HG02763 (cell line): ENCODE measurements around the gene NEO1.
A peak's percentile ranks its signal among the peaks of the same experiment; 100 is the strongest.

Experiments used
- ATAC-seq: cut with Tn5 transposase; IDR thresholded peaks from one replicate; pipeline ENCODE4 v1.9.1; 2021; ENCODE audit warnings: mild to moderate bottlenecking, moderate library complexity; ENCODE audit not compliant: unreplicated experiment

Gene NEO1

DNA sequence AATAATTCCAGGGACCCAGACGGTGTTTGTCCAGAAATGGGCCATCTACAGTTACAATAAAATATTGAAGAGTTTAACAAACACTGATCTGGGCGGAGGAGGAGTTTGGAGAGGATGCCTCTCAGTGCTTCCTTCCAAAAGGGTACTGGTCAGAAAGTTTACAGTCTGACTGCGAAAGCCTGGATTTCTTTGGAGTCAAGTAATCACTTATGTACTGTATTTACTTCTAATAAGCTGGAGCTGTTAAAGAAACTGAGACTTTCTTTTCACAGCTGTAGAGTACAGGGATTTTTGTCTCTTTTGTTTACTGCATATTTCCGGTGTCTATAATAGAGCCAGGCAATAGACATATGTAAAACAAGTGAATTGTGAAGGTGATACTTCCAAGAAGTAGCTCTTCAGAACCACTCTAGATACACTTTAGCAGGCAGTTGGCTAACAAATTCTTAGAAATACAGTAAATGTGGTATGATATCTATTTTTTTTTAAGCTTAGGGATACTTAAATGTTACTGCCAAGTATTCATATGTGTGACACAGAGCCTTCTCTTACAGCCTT lies 22.1 kb upstream of the NEO1 start:
- ATAC-seq: no peak

DNA sequence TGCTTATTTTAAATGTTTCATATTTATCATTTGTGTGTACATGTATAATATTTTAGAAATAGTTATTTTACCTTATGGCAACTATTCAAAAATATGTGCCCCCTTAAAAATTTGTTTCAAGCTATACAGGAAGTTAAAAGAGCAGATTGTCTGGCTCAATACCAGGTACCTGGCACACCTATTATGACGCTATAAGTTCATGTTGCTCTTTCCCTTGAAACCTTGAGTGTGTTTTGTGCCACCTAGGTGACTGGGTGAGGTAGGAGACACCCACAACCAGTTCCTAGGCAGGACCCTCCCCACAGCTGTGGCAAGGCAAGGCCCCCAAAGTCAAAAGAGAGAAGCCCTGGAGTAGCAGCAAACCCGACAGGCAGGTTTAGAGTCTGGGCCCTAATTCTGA lies 20.6 kb upstream of the NEO1 start:
- no peak for ATAC-seq

DNA sequence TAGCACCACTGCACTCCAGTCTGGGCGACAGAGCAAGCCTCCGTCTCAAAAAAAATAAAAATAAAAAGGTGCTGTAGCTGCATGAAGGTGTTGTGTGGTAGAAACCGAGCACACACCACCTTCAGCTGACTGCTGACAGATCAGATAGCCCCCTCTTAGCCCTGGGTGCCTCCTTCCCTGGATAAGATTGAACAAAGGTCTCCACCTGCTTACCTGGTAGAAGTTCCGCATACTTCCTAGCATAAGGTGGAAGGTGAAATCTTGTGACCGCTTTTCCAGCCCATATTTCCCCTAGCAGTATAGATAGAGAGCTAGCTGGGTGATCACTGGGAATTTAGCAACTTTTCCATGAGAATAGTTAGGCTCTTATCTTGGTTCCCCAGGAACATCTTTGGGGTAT lies 18.7 kb upstream of the NEO1 start:
- ATAC-seq: no peak

DNA sequence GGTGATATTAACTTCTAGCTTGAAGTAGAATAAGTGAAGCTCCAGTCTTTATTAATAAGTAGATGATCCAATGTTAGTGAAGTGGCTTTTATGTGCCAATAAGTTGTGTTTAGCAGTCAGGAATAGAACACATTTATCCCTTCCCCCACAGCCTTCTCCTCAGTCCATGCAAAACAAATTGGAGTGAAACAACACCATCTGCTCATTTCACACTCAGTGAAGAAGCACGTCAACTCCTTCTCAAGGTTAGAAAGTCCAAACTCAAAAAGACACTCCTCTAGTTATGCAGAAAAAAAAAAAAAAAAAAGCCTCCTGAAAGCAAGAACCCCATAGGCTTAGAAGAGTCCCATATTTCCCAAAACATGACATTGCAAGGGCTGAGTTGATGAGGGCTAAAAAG lies 18.0 kb upstream of the NEO1 start:
- ATAC-seq: no peak

DNA sequence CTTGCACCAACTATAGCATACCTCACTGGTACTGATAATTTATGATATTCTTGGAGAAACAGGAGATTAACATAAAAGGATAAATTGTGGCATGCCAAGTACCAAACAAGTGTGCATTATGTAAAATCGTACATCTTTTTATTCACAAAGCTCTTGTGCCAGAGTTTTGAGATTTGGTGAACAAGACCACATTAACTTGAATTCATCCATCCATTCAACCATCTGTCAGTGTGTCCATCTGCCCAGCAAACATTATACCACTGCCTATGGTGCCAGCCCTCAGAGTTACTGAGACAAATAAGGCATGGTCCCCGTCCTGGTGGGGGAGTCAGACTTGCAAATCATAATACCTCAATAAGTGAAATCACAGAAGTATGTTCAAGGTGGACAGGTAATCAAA lies 17.0 kb upstream of the NEO1 start:
- no peak for ATAC-seq

DNA sequence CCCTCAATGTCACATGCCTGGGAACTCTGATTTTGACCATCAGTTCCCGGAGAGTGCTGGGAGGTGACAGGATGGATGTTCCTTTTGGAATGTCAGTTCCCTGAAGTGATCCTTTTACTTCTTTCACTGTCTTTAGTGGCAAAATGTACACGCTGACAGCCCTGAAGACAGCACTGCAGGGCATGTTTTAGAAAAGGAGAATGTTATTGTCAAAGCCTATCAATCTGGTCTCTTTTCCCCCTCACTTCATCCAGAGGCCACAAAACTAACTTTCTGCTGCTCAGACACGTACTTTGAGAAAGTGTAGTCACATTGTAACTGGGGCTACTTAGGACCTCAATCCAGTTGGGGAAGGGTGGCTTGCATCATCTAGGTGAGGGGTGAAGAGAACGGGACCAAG lies 14.0 kb upstream of the NEO1 start:
- ATAC-seq: no peak

DNA sequence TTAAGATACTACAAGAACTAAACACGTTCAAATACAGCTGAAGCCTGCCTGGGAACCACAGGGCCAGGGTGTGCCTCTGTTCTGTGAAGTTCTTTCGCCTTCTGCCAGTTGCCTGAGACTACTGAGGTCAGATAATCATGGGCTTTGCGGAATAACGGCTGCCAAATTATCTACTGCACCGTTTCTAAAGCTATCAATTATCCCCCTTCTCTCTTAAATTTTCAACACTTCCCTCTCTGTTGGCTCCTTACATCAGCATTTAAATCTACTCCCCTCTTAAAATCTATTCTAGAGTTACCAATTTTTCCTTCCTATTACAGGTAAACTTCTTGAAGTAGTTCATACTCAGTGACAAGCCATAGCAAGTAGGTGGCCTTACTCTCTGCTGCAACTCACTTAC lies 6.2 kb upstream of the NEO1 start:
- no peak for ATAC-seq

DNA sequence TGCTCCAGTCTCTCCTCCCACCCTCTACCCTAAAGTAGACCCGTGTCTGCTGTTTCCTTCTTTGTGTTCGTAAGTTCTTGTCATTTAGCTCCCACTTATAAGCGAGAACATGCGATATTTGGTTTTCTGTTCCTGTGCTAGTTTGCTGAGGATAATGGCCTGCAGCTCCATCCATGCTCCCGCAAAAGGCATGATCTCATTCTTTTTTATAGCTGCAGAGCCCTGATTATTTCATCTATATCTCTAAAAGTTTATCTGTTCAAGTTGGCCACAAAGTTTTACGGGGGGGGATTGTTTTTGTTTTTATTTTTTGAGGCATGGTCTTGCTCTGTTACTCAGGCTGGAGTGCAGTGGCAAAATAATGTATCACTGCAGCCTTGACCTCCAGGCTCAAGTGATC lies 4.4 kb upstream of the NEO1 start:
- ATAC-seq: no peak

DNA sequence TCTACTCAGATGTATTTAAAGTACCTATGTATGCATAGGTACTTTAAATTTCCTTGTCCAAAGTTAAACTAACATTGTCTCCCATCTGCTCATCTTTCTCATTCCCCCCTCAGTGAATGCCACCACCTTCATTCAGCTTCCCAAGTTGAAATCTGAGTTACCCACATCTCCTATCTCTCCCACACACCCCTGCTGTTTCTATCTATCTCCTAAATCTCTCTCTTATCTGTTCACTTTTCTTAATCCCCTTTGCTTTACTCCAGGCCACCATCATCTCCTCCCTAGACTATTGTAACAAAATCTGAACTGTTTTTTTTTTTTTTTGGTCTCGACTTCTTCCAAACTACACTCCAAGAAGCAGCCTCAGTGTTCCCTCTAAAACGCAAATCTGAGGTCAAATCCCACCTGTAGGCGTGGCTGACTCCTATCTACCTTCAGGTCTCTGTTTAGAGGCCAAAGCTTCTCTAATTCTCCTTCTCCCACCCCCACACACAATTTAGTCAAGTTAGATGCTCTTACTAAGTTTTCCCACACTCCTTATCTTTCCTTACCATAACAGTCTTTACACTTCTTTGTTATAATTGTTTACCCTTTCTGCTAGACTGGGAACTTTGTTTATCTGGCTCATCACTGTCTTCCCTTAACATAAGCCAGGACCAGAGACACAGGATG lies 3.5 kb upstream of the NEO1 start:
- ATAC-seq: no peak

DNA sequence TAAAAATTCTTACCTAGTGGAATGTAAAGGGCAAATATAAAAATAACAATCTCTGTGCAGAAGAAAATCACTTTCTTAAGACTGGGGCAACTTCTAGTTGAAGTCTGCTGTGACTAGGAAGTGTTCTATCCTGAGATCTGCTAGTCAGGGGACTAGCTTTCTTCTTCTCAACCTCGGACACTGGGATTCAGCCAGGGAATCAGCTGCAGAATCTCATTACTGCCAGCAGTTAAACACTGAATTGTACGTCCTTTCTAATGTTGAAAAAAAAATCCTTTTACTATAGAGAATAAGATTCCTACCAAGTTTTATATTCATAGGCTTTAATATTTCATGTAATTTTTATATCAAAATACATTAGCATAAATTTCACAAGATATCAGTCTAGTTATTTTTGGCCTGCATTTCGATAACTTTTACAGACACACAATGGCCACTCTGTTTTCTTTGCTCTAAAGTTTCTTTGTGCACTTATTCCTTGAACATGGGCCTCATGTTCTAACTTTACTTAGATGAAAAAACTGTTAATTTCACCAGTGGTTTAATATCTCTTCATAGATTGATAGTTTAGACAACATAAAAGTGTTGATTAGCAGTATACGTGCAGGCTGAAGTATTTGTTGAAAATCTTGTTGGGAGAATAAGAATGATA lies 2.6 kb upstream of the NEO1 start:
- no peak for ATAC-seq

DNA sequence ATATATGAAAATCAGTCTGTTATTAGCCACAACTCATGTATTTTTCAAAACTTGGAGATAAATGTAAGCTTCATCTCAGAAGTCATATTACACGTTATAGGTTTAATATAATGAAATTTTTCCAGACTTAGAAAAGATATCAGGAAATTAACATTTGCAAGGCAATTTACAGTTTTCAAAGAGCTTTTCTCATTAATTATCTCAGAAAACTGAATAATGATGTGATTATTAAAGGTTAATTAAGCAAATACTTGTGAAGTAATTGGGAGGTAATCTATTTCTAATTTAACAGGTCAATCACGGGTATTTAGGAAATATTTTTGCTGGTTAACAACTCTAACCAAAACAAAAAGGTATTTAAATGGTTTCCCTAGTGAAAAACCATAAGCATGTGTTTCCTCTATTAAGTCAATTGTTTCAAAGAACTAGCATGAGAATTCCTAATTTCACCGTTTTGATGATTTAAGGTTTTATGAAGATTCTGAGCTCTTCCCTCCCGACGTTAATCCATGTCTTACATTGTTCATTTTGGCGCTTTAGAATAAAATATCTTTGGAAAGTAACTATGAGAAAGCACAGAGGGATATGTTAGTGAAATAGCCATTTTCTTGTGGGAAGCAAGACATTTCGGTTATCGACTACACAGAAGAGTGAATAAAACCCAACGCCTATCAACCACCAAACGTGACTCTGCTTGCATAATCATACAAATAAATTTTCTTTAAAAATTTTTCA lies 1.5 kb upstream of the NEO1 start:
- no peak for ATAC-seq

DNA sequence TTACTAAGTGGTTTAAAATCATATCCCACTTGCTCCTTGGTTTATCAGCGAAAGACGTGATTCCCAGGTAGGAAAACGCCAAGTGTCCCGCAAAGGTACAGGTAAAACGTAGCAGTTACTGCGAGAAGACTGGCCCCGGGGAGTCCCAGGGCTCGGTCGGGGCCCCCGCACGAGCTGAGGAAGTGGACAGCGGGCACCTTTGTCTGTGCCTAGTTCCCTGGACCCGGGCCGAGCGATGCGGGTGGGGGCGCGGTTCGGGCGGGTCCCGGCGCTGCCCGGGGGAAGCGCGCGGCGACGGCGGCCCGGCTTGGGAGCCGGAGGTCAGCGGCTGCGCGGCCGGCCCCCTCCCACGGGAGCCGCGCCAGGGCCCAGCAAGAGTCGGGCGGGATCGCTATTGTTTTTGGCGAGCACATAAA lies 864 bp upstream of the NEO1 start:
- peak; percentile 18 for ATAC-seq

DNA sequence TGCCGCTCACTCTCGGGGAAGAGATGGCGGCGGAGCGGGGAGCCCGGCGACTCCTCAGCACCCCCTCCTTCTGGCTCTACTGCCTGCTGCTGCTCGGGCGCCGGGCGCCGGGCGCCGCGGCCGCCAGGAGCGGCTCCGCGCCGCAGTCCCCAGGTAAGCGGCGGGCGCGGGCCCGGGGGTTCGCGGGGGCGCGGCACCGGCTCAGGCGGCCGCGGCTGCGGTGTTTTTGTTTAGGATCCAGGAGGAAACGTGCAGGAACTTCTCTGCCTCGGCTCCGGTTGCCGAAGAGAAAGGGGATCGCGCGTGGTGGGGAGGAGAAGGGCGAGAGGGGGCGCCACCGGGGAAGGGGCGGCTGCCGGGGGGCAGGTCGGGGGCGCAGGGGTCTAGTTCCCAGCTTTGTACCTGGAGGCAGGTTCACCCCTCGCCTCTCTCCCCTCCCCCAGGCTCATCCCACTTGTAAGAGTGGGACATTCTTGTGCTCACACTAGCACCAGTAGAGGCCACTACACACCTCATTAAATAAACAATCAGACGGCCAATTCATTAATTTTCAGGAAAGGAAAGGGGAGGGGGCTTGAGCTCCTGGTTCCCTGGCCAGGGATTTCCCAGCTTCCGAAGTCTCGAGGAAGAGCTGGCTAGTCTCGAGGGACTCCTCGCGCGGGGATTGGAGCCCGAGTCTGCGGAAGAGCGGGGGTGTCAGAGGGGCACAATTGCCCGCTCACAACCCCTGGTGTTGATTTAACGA lies 562 bp downstream of the NEO1 start:
- peak; percentile 28 for ATAC-seq

DNA sequence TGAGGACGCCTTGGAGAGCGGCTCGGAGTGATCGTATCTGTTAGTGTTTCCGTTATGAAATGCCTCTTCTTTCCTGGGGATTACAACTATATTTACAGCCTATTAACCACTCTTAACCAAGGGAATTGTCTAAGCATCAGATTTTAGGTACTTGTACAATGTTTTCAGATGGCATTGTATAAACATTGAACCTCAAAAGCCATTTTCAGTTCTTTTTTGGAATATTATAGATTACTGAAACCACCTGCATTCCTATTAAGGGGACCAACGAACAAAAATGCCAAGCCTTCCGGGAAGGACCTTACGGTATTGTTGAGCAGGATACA lies 1.1 kb downstream of the NEO1 start:
- no peak for ATAC-seq

DNA sequence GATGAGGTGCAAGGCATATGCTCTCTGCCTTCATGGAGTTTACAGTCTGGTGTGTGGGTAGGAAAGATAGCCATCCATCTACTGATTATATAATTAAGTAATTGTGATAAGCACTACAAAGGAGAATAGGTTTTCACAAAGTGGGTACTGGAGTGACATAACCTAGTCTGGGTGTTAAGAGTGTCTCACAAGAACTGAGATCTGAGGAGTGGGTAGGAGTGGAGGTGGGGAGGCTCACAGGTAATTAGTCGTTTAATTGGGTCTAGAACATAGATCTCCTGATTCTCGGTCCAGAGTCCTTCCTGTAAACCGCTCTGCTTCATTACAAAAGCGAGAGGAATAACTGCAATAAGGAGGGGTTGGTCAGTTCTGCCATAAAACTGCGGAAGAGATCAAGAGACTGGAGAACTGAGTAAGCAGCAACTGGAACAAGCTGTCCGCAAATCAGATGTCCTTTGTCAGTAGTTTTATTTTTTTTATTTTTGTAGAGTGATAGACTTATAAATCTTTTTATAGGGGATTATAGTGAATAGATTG lies 2.2 kb downstream of the NEO1 start:
- ATAC-seq: no peak

DNA sequence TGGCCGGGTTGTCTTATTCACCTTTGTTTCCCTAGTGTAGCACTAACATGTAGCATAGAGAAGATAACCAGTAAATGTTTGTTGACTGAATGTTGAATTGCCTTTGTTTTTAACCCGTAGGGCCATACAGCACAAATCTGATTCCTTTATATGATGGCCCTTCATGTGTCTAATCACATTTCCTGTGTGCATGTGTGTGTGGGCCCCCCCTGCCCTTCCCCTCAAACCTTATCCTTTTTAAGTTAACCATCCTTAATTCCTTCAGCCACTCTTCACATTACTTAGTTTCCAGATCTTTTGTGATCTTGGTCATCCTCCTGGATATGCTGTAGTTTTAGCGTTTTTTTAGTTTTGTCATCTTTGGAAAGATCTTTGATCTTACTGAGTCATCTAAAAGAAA lies 4.2 kb downstream of the NEO1 start:
- no peak for ATAC-seq

DNA sequence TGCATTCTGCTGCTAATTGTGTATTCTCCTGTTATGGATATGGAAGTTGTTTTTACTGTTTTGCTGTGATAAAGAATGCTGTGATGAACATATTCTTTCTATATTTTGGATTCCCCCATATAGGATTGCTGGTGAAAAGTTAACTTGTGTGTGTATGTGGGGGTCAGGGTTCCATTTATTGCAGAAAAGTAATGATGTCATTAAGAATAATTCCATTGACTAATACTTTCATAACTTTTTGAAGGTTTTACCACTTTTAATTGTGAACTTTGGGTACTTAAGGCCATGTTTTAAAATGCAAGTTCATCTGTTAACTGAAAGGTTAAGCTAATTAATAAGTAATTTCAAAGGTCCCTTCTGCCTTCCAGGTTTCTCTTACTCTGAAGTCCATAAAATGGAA lies 6.2 kb downstream of the NEO1 start:
- ATAC-seq: no peak

DNA sequence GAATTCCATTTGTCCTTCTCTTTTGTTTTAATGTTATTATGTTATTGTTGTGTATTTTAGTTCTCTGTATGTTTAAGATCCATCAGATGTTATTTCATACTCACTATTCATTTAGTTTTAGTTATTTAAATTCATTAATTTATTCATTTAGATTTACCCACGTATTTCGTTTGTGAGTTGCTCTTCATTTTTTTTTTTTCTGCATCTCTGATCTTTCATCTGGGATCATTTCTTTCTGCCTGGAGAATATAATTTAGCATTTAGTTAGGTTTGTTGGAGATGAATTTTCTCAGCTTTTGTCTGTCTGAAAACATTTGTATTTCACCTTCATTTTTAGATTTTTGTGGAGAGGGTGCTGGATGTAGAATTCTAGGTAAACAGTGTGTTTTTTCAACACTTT lies 12.9 kb downstream of the NEO1 start:
- no peak for ATAC-seq

DNA sequence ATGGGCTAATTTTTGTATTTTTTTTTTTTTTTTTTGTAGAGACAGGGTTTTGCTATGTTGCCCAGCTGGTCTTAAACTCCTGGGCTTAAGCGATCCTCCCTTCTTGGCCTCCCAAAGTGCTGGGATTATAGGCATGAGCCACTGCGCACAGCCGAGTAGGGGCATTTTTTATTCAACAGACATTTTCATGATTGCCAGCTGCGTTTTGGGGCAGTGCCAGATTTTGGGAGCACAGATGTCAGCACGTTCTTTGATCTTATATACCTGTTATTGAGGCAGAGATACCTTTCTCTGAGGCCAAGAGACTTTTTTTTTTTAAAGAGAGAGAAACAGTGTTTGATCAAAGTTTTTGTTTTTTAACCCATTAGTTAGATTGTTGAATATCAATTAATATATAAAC lies 16.8 kb downstream of the NEO1 start:
- ATAC-seq: no peak

DNA sequence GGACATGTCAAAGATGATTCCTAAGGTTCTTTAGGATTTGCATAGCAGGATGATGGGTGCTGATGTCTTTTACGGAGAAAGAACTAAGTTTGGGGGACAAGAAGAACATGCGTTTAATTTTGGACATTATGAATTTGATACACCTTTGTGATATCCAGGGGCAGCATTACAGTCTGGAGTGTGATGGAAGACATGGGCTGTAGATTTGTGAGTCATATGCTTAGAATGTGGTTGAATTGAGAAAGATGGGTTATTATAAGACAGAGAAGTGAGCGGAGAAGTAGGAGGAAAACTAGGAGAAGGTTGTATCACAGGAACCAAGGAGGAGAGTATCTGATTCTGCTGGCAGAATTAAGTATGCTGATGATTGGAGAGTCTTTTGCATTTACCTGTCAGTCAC lies 20.6 kb downstream of the NEO1 start:
- ATAC-seq: no peak

DNA sequence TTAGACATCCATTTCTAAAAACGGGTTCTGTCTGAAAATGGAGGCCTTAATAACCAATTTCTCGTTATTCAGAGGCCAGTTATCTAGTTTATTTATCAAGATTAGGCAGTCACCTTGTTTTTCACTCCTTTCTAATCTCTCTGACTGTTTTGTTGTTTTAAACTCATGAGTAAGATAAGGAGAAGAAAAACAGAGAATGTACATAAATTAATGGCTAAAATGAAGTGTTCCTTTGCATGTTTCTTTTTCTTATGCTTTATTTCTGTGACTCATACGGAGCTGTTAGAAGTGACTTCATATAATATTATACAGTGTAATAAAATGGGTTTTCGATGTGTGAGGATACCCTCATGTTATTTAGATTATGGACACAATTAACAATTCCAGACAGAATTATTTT lies 22.0 kb downstream of the NEO1 start:
- ATAC-seq: no peak
